HG02798 (cell line): ENCODE measurements around the gene RPL34.

Experiments
- ATAC-seq: cut with Tn5 transposase; IDR thresholded peaks from one replicate; pipeline ENCODE4 v1.9.1; 2021; ENCODE audit warnings: mild to moderate bottlenecking; ENCODE audit not compliant: unreplicated experiment, poor library complexity

Gene RPL34

GRCh38 chr4:108622828-108623227, 2.5 kb downstream of the RPL34 start:
- no peak for ATAC-seq

- ATAC-seq, result no peak
Observed at GRCh38 chr4:108624263-108625056, 4.1 kb downstream of the RPL34 start.

DNA sequence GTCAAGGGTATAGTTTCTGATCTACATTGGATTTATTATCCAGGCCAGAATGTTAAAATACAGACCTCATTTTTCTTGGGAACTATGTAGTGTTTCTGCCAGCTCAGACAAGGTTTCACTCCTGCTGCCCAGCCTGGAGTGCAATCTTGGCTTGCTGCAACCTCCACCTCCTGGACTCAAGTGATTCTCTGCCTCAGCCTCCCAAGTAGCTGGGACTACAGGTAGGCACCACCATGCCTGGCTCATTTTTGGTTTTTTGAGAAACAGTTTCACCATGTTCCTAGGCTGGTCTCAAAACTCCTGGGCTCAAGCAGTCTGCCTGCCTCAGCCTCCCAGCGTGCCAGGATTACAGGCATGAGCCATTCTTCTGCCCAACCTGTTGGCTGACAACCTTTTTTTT, 5.7 kb downstream of the RPL34 start:
- no peak for ATAC-seq

- no peak for ATAC-seq
Observed at GRCh38 chr4:108628411-108628810, 8.0 kb downstream of the RPL34 start.

DNA sequence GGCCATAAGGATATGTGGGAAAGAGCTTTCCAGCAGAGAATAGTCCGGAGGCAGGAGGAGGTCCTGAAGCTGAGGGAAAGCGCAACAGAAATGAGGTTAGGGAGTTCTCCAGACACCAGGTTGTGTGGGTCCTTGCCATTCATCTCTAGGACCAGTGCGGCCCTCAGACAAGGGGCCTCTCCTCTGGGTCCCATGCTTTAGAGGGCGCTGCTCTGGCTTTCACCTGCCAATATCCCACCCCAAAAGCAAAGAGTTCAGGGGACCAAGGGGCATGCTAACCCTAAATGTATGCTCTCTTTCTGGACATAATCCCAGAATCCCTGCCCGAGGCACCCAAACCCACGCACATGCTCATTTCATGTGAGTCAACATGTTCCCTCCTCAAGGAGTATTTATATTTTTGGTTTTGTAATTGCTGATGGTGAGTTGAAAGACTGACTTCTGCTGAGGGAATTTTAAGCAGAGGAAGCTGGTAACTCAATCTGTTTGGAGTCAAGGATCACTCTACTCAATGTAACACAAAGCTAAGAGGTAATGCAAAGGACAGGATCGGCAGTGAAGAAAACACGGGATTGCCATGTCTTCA, 14.8 kb downstream of the RPL34 start:
- ATAC-seq, result no peak

DNA sequence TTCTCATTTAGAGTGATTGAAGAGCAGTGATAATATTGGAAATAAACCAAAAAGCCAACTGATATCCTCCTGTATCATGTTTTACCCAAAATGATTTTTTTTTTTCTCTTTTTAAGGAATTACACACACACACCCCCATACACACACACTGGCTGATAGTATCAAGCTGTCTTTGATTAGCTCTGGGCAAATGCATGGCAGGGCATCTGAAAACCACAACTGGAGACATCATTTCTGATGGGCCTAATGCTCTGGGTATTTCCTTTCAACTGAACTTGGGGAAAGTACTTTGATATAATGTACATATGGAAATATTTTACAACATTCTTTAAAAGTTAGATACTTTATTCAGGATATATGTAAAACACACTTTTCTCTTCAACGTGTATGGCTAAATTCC, 15.9 kb downstream of the RPL34 start:
- ATAC-seq, result no peak

DNA sequence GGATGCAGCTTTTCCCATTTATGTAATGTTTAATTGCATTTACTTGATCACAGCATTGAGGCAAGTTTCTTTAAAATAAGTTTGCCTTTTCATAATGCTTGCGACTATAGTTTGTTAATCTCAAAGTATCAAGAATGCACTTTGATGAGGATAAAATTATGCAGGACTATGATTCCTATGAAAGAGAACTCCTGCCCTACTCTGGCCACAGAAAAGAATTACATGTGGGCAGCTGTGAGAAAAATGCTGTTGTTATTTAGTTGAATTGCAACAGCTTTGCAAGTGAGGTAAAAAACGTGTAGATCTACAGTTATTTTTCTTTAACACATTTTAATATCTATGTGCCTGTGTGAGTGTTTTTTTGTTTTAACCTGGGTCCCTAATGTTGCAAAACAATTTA, 17.5 kb downstream of the RPL34 start:
- ATAC-seq, result no peak

DNA sequence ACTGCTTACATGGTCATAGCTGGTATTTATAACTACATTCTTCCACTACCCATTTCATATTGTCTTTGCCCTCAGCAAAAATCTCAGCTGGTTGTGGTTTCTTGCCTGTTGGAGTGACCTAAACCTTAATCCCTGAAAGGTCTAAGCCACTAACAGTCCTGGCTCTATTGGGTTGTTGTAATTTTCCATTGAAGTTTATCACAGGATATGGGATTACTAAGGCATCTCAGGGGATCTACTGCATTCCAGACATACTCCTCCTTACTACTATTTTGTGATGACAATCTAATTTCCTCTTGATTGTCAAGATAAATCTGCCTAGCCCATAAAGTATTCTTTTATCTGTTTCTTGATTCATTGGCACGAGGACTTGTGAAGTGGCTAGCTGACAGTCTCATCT, 23.9 kb downstream of the RPL34 start:
- ATAC-seq, result no peak

DNA sequence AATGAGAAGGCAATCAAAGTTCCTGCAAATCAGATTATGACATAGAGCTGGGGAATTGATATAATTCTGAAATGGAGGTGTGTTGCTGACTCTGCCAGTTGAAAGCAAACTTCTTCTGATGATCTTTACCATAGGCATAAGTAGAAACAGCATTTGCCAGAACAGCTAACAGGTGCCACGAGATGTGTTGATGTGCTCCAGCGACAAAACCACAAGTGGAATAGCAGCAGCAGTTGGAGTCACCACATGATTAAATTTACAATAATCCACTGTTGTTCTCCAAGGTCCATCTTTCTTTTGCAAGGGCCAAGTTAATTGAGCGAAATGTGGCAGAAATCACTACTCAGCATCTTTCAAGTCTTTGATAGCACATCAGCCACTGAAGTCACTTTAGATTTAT, 26.3 kb downstream of the RPL34 start:
- no peak for ATAC-seq

DNA sequence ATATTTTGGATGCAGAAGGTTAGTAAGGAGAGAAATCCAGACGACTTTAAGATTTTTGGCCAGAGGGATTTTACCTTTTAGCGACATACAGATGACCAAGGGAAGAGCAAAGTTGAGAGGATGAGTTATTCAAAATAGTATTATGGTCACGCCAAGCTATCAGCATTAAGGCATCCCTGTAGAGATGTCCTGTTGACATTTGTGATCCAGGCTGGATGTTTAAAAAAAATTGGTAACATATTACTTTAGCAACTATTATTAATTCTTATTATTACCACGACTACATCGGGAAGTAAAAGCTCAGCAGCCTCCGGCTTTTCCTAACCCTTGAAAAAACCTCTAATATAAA, 29.5 kb downstream of the RPL34 start:
- ATAC-seq, result peak; percentile 11

- peak; percentile 94 for ATAC-seq
Observed at GRCh38 chr4:108650212-108651013, 30.0 kb downstream of the RPL34 start, which contains the start of gene OSTC. Gene OSTC (plus strand): TSS chr4:108650599. CDS start chr4:108650656, 57 bp downstream.

DNA sequence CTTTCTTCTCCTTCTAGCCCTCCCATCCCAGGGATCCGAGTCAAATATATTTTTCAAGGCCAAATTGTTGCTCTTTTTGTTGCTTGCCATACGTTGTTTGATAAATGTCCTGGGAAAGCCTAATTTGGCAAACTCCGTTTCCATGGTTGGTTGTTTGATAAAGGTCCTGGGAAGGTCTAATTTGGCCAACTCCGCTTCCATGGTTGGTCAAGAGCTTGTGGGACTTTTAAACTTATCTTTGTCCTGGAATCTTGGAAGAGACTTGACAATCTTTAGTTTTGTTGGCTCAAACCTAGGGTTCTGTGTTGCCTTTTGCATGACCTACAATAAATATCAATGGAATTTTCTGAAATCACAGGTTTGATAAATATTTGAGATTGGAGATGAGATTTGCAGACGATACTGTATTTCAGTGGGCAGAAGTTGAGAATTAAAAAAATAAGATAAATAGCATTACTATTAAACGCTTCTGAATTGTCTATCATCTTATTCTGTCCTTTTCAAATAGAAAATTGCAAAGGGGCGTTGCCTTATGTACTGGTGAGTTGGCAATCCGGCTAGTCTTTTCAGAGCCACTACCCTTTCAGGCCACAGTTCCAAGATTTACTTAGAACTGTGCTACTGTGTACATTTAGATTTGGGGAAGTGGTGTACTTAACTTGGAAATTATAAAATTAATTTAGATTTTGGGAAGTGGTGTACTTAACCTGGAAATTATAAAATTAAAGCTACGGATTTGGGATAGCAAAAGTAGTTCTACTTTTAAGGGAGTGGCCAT, 30.8 kb downstream of the RPL34 start:
- ATAC-seq, result no peak

DNA sequence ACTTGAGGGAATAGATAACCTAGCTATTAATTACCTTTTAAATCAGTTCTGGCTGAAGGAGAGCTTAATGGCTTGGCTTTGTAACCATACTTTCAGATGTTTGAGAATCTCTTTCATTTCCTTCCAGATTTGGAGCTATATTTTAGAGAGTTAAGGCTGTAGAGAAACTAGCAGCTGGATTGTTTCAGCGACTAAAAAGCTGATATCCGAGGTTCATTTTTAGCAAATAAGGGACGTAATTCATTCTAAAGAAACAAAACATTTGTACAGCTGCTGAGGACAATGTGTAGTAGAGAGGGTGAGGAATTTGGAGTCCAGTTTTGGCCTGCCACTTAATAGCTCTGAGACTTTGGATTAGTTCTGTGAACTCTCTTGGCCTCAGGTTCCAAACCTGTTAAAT, 42.3 kb downstream of the RPL34 start:
- no peak for ATAC-seq

DNA sequence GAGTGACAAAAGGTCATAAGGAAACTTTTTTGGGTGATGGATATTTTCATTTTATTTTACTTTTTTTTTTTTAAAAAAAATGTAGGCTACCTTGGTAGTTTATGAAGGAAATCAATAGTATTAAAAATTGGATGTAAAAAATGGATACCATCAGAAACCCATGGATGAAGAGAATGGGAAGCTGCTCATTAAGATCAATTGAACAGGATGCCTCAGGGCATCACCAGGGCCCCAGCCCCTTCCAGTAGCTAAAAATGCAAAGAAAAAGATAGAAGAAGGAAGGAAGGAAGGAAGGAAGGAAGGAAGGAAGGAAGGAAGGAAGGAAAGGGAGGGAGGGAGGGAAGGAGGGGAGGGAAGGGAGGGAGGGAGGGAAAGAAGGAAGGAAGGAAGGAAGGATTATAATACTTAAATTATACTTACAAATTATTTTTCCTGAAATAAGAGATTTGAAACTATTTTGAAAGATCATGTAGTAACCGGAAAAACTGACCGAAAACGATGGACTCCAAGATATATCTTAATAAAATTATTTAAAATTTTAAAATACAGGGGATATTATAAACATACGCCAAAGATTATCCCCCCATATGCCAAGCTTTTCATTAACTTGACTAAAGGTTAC, 54.1 kb downstream of the RPL34 start:
- no peak for ATAC-seq
